Measurements from ENCODE around the gene EEIG2.
A peak's percentile ranks its signal among the peaks of the same experiment; 100 is the strongest.
"Not testable (repeated sequence)": the region's sequence is repeated elsewhere in the genome, so short reads cannot be mapped to it uniquely, and the experiment has no call there.

EEIG2 gene

DNA sequence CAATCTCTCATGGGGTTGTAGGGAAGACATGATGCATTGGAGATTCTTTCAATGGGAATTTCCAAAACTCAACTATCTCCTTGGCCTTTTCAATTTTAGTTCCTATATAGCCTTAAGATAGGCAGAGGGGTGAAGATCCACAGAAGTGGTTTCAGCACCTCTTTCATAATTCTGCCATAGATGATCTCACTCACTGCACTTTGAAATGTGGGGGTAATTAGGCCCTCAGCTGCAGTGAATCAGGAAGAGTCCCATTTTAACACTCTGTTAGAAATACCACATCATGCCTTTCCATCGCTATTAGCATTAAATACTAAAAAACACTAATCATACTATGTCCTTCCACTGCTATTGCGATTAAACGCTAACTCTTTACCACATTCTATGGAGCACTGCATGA, 25.1 kb upstream of the EEIG2 start:
- Mint-ChIP-seq H3K4me1 (ENCODE audit: low read depth) (peaks cover 6% of the 10 kb centered on the region), H3K9me3 (peaks cover 7% of the 10 kb centered on the region), H3K27me3 (peaks cover 11% of the 10 kb centered on the region), H3K4me3 (no peak overlapping the region), H3K27ac (no peak overlapping the region), H3K36me3 (ENCODE audit: low read depth) (no peaks in the 10 kb centered on the region)
- DNase-seq: no peak

DNA sequence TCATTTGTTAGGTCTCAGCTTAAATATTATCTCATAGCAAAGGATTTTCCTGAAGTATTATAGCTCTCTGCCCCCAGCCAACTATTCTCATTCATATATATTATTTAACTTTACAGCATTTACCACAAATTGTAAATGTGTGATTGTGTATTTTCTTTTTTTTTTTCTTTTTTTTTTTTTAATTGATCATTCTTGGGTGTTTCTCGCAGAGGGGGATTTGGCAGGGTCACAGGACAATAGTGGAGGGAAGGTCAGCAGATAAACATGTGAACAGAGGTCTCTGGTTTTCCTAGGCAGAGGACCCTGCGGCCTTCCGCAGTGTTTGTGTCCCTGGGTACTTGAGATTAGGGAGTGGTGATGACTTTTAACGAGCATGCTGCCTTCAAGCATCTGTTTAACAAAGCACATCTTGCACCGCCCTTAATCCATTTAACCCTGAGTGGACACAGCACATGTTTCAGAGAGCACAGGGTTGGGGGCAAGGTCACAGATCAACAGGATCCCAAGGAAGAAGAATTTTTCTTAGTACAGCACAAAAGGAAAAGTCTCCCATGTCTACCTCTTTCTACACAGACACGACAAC, 24.5 kb upstream of the EEIG2 start:
- not testable (repeated sequence) for H3K4me1 Mint-ChIP-seq (ENCODE audit: low read depth); H3K36me3 Mint-ChIP-seq (ENCODE audit: low read depth); H3K9me3 Mint-ChIP-seq; H3K4me3 Mint-ChIP-seq; DNase-seq; H3K27ac Mint-ChIP-seq
- H3K27me3 Mint-ChIP-seq: peaks cover 11% of the 10 kb centered on the region

DNA sequence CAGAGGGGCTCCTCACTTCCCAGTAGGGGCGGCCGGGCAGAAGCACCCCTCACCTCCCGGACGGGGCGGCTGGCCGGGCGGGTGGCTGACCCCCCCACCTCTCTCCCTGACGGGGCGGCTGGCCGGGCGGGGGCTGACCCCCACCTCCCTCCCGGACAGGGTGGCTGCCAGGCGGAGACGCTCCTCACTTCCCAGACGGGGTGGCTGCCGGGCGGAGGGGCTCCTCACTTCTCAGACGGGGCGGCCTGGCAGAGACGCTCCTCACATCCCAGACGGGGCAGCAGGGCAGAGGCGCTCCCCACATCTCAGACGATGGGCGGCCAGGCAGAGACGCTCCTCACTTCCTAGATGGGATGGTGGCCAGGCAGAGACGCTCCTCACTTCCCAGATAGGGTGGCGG, 23.9 kb upstream of the EEIG2 start:
- H3K4me1 Mint-ChIP-seq (ENCODE audit: low read depth); H3K36me3 Mint-ChIP-seq (ENCODE audit: low read depth); H3K9me3 Mint-ChIP-seq; H3K4me3 Mint-ChIP-seq; DNase-seq; H3K27ac Mint-ChIP-seq: not testable (repeated sequence)
- peaks cover 16% of the 10 kb centered on the region for H3K27me3 Mint-ChIP-seq

DNA sequence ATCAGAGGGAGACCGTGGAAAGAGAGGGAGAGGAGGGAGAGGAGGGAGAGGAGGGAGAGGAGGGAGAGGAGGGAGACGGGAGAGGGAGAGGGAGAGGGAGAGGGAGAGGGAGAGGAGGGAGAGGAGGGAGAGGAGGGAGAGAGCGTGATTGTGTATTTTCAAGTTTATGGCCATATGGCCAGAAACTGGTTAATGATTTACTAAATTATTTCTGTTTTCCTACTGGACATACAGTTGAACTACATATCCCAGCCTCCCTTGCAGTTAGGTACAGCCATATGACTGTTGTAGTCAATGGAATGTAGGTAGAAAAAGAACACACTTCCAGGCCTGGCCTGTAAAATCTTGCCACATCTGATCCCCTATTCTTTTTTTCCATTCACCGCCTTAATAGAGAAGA, 23.1 kb upstream of the EEIG2 start:
- DNase-seq; H3K27ac Mint-ChIP-seq; H3K4me1 Mint-ChIP-seq (ENCODE audit: low read depth); H3K36me3 Mint-ChIP-seq (ENCODE audit: low read depth); H3K9me3 Mint-ChIP-seq; H3K4me3 Mint-ChIP-seq: not testable (repeated sequence)
- H3K27me3 Mint-ChIP-seq: peaks cover 16% of the 10 kb centered on the region

DNA sequence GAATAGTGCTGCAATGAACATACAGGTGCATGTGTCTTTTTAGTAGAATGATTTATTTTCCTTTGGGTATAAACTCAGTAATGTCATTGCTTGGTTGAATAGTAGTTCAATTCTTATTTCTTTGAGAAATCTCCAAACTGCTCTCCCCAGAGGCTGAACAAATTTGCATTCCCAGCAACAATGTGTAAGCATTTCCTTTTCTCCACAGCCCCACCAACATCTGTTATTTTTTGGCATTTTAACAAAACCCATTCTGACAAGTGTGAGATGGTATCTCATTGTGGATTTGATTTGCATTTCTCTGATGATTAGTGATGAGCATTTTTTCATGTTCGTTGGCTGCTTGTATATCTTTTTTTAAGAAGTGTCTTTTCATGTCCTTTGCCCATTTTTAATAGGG, 21.9 kb upstream of the EEIG2 start:
- DNase-seq: no peak
- Mint-ChIP-seq H3K27ac (no peak overlapping the region), H3K9me3 (peaks cover 7% of the 10 kb centered on the region), H3K4me3 (no peak overlapping the region), H3K27me3 (peaks cover 18% of the 10 kb centered on the region), H3K4me1 (ENCODE audit: low read depth) (peaks cover 6% of the 10 kb centered on the region), H3K36me3 (ENCODE audit: low read depth) (no peaks in the 10 kb centered on the region)

DNA sequence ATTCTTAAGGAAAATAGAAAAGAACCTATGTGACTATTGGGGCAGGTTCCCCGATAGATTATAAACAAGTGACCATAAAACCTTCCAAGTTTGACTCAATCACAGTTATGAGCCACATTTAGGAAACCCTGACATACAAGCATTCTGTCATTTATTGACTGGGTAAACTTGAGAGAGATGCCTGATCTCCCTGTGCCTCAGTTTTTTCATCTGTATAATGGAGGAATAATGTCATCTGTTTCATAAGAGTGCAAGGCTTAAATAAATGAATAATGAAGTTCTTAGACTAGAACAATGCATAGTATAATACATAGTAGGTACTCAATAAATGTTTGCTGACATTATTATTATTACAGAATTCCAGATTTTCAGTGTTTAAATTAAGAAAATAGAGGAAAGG, 18.9 kb upstream of the EEIG2 start:
- H3K4me3 Mint-ChIP-seq: no peak overlapping the region
- no peaks in the 10 kb centered on the region for H3K4me1 Mint-ChIP-seq (ENCODE audit: low read depth)
- H3K27me3 Mint-ChIP-seq: peaks cover 24% of the 10 kb centered on the region
- DNase-seq: no peak
- H3K36me3 Mint-ChIP-seq (ENCODE audit: low read depth): no peaks in the 10 kb centered on the region
- no peak overlapping the region for H3K27ac Mint-ChIP-seq
- peaks cover 7% of the 10 kb centered on the region for H3K9me3 Mint-ChIP-seq

DNA sequence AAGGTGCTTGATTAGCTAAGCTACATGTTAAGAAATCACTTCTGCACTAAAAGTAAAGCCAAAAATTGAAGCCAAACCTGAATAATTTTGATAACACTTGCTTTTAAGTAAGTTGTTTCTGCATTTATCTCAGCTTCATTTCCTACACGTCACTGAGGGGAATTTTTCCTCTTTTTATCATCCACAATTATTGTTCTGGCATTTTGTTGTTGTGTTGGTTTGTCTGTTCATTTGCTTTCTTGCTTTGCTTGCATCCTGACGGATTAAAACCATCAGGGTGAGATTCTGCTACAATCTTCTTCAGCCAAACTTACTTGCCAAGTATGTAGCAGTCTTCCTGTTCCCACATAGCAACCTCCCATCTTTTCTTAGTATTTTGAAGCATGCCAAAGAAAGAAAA, 18.0 kb upstream of the EEIG2 start:
- no peaks in the 10 kb centered on the region for H3K36me3 Mint-ChIP-seq (ENCODE audit: low read depth)
- H3K27ac Mint-ChIP-seq: no peak overlapping the region
- H3K4me3 Mint-ChIP-seq: no peak overlapping the region
- H3K4me1 Mint-ChIP-seq (ENCODE audit: low read depth): no peaks in the 10 kb centered on the region
- DNase-seq: no peak
- peaks cover 7% of the 10 kb centered on the region for H3K9me3 Mint-ChIP-seq
- H3K27me3 Mint-ChIP-seq: peaks cover 24% of the 10 kb centered on the region

DNA sequence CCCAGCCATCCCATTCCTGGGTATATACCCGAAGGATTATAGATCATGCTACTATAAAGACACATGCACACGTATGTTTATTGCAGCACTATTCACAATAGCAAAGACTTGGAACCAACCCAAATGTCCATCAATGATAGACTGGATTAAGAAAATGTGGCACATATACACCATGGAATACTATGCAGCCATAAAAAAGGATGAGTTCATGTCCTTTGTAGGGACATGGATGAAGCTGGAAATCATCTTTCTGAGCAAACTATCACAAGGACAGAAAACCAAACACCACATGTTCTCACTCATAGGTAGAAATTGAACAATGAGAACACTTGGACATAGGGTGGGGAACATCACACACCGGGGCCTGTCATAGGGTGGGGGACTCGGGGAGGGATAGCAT, 12.4 kb upstream of the EEIG2 start:
- H3K4me3 Mint-ChIP-seq; H3K9me3 Mint-ChIP-seq; H3K36me3 Mint-ChIP-seq (ENCODE audit: low read depth); H3K4me1 Mint-ChIP-seq (ENCODE audit: low read depth); DNase-seq; H3K27ac Mint-ChIP-seq: not testable (repeated sequence)
- H3K27me3 Mint-ChIP-seq: peaks cover 12% of the 10 kb centered on the region

DNA sequence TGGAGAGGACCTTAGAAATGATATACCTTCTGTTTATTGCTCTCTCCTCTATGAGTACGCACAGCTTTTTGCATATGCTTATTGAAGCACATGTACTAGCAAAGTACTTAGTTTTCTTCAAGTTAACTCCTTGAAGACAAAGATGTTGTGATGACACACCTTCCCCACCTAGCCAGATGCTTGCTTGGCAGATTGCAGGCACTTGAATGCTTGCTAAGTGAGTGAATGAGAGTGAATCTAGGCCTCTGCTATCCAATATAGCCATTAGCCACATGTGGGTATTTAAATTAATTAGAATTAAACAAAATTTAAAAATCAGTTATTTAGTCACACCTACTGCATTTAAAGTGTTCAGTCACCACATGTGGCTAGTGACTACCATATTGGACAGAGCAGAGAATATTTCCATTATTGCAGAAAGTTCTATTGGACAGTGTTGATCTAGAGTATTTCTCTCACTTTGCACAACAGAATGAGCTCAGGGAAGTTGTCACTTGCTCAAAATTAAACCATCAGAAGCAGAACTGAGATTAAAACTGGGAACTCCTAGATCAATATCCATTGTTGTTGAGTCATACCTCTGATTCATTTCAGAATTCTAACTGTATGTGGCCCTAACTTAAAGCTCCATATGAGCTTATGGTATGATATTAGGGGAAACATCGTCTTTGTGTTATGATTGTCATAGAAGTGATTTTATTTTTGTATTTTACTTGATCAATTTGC, 8.6 kb upstream of the EEIG2 start:
- no peaks in the 10 kb centered on the region for H3K27me3 Mint-ChIP-seq
- peaks cover 6% of the 10 kb centered on the region for H3K4me1 Mint-ChIP-seq (ENCODE audit: low read depth)
- H3K27ac Mint-ChIP-seq: no peak overlapping the region
- H3K36me3 Mint-ChIP-seq (ENCODE audit: low read depth): no peaks in the 10 kb centered on the region
- H3K4me3 Mint-ChIP-seq: no peak overlapping the region
- H3K9me3 Mint-ChIP-seq: no peaks in the 10 kb centered on the region
- no peak for DNase-seq

DNA sequence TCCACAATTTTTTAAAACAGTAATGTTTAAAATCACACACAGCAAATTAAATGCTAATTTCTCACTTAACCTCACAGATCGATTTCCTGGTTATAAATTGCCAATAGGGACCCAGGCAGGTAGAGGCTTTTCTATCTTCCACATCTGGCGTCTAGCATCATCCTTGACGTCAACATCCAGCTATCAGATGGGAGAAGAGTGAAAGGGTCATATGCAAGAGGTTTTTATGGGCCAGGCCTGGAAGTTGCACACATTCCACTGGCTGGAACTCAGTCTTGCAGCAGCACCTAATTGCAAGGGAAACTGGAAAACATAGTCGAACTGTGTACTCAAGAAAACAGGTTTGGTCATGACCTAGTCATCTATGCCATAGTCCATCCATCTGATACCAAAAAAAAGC, 6.0 kb upstream of the EEIG2 start:
- Mint-ChIP-seq H3K9me3 (no peaks in the 10 kb centered on the region), H3K4me1 (ENCODE audit: low read depth) (peaks cover 8% of the 10 kb centered on the region), H3K27ac (no peak overlapping the region), H3K36me3 (ENCODE audit: low read depth) (no peaks in the 10 kb centered on the region), H3K27me3 (no peaks in the 10 kb centered on the region), H3K4me3 (no peak overlapping the region)
- DNase-seq: no peak

DNA sequence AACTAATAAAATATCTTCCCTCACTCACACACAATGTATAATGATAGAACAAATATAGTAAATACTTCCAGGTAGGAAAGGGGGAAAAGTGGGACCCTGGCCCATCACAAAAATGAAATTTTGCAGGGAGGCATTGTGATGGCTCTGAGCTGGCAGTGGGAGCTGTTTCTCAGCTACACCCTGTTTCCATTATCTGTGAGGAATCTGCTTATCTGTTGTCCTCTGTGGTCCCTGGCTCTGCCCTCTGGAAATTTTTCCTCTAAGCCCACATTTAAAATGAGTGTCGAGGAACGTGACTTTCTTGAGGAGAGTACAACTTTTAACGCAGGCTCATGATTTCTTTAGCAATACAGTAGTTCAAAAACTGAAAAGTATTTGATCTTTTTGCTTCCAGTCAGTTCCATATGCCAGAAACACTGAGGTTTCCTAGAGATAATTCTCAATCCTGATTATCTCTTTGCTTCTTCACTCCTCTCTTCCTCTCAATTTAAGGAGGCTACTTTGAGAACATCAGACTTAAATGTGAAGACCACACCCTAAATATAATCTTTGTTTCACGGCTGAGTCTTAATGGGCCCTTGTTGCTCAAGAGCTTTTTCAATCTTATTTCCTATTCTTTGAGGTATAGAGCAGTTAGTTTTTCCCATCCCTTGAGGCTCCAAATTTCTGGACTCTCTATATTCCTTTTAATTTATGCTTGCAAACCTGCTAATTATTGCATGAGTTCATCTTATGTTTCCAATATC, 5.0 kb upstream of the EEIG2 start:
- Mint-ChIP-seq H3K9me3 (no peaks in the 10 kb centered on the region), H3K36me3 (ENCODE audit: low read depth) (no peaks in the 10 kb centered on the region), H3K4me3 (no peak overlapping the region), H3K4me1 (ENCODE audit: low read depth) (peaks cover 15% of the 10 kb centered on the region), H3K27me3 (no peaks in the 10 kb centered on the region), H3K27ac (no peak overlapping the region)
- no peak for DNase-seq

DNA sequence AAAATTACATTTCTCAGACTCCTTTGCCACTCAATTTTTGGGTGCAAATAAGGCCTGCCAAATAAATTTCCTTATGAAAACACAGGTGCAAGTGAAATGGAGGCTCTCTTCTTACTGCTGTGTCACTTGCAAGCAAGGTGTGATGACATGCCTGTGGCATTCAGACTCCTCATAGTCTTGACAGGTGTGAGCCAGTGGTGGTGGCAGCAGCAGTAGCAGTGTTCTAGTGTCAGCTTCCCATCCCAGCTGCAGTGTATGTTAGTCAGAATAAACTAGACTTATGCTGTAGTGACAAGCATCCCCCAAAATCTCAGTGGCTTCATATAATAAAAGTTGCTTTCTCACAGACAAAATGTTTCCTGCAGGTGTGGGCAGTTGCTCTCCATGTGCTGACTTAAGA, 3.8 kb upstream of the EEIG2 start:
- Mint-ChIP-seq H3K4me1 (ENCODE audit: low read depth) (peaks cover 21% of the 10 kb centered on the region), H3K36me3 (ENCODE audit: low read depth) (peaks cover 1% of the 10 kb centered on the region), H3K9me3 (no peaks in the 10 kb centered on the region), H3K4me3 (no peak overlapping the region), H3K27me3 (no peaks in the 10 kb centered on the region), H3K27ac (no peak overlapping the region)
- DNase-seq: no peak

DNA sequence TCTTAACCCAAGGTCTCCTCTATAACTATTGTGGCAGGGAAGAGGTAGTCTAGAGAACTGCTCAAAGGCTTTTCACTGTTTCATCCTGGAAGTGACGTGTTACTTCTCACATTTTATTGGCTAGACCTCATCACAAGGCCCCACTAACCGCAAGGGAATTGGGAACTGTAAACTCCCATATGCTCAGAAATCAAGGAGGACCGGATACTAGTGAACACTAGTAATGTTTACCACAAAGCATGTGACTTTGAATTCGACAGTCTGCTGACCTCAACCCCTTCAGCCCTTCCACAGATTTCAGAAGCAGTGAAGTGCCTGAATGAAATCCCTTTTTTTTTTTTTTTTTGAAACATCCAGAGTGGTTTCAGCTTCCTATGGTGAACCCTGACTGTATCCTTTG, 3.4 kb upstream of the EEIG2 start:
- Mint-ChIP-seq H3K9me3 (no peaks in the 10 kb centered on the region), H3K4me1 (ENCODE audit: low read depth) (peaks cover 22% of the 10 kb centered on the region), H3K27me3 (no peaks in the 10 kb centered on the region), H3K36me3 (ENCODE audit: low read depth) (peaks cover 1% of the 10 kb centered on the region), H3K27ac (no peak overlapping the region), H3K4me3 (no peak overlapping the region)
- no peak for DNase-seq

DNA sequence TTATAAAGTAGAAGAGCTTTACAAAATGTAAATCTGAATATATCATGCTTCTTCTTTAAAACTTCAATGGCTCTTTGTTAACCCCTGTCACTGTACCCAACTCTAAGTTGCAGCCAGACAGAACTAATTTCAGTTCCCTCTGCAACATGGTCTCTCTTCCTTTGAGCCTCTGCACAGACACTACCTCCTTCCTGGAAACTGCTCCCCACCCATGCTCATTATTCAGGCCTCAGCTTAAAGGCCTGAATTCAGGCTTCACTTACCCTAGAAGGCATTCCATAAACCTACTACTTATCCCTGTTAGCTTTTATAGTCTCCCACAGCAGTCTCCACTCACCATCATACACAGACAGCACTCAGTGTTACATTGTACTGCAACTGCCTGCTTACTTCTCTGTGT, 2.6 kb upstream of the EEIG2 start:
- peaks cover 30% of the 10 kb centered on the region for H3K4me1 Mint-ChIP-seq (ENCODE audit: low read depth)
- H3K36me3 Mint-ChIP-seq (ENCODE audit: low read depth): peaks cover 1% of the 10 kb centered on the region
- no peaks in the 10 kb centered on the region for H3K9me3 Mint-ChIP-seq
- no peak for DNase-seq
- H3K4me3 Mint-ChIP-seq: no peak overlapping the region
- no peaks in the 10 kb centered on the region for H3K27me3 Mint-ChIP-seq
- no peak overlapping the region for H3K27ac Mint-ChIP-seq

DNA sequence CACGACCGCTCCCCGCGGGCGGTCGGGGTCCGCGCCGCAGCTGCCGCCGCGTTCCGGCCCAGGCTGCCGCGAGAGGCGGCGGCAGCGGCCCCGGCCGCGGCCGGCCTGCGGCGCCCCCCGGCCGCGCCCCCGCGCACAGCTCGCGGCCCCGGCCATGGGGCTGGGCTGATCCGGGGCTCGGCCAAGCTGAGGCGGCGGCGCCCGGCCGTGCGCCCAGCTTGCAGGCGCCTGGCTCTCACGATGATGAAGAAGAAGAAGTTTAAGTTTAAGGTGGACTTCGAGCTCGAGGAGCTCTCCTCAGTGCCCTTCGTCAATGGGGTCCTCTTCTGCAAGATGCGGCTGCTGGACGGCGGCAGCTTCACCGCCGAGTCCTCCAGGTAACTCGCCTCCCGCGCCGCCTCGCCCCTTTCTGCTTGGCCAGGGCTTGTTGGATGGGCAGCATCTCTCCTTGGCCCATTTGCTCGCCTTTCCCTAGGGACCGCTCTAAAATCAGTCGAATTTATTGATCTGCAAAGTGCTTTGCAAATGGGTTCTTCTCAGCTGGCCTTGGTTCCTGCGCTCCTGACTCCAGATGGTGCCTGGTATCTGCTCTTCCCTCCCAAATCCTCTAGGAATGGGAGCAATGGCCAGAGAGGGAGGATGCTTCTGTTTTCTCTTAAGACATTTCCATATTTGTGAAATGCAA, 431 bp downstream of the EEIG2 start:
- Mint-ChIP-seq H3K4me1 (ENCODE audit: low read depth) (peaks cover 44% of the 10 kb centered on the region), H3K27me3 (no peaks in the 10 kb centered on the region), H3K9me3 (no peaks in the 10 kb centered on the region), H3K36me3 (ENCODE audit: low read depth) (peaks cover 1% of the 10 kb centered on the region), H3K27ac (peak overlapping the region; percentile 82), H3K4me3 (peak overlapping the region; percentile 90)
- DNase-seq: peak; percentile 64

All from activated T-cell treated with anti-CD3 and anti-CD28 coated beads, Interleukin-2, amount 50 U/mL, for 24 hours (primary cell).